GM15510 (cell line): ENCODE data around the gene OPHN1.

Source experiments
- POLR2A ChIP-seq: IDR thresholded peaks from 3 replicates; pipeline ENCODE4 v1.6.1; 2011; ENCODE audit warnings: borderline replicate concordance; ENCODE audit not compliant: insufficient read length; ENCODE audit errors: extremely low read depth

The OPHN1 gene

GRCh38 chrX:68438575-68438974, 5.3 kb upstream of the OPHN1 start:
- TF ChIP-seq POLR2A, result no peak

GRCh38 chrX:68433981-68434299, 645 bp upstream of the OPHN1 start:
- no peak for TF ChIP-seq POLR2A

GRCh38 chrX:68432648-68433047, 647 bp downstream of the OPHN1 start:
- TF ChIP-seq POLR2A, result no peak

- TF ChIP-seq POLR2A, result no peak
Measured at GRCh38 chrX:68431836-68432235, 1.5 kb downstream of the OPHN1 start.

- TF ChIP-seq POLR2A, result no peak
Measured at GRCh38 chrX:68429216-68429615, 4.1 kb downstream of the OPHN1 start.

GRCh38 chrX:68428431-68428830, 4.9 kb downstream of the OPHN1 start:
- TF ChIP-seq POLR2A, result no peak

- TF ChIP-seq POLR2A, result no peak
Measured at GRCh38 chrX:68424719-68425118, 8.6 kb downstream of the OPHN1 start.

GRCh38 chrX:68422478-68422877, 10.8 kb downstream of the OPHN1 start:
- no peak for TF ChIP-seq POLR2A

- no peak for TF ChIP-seq POLR2A
Measured at GRCh38 chrX:68421636-68422035, 11.7 kb downstream of the OPHN1 start.

- TF ChIP-seq POLR2A, result no peak
Measured at GRCh38 chrX:68420559-68420958, 12.7 kb downstream of the OPHN1 start.

GRCh38 chrX:68419975-68420374, 13.3 kb downstream of the OPHN1 start:
- TF ChIP-seq POLR2A, result no peak

- TF ChIP-seq POLR2A, result no peak
Measured at GRCh38 chrX:68417651-68418050, 15.6 kb downstream of the OPHN1 start.

- no peak for TF ChIP-seq POLR2A
Measured at GRCh38 chrX:68416592-68416991, 16.7 kb downstream of the OPHN1 start.

- TF ChIP-seq POLR2A, result no peak
Measured at GRCh38 chrX:68415316-68415715, 18.0 kb downstream of the OPHN1 start.

- no peak for TF ChIP-seq POLR2A
Measured at GRCh38 chrX:68413254-68413653, 20.0 kb downstream of the OPHN1 start.

- no peak for TF ChIP-seq POLR2A
Measured at GRCh38 chrX:68411729-68412128, 21.6 kb downstream of the OPHN1 start.

GRCh38 chrX:68409194-68409593, 24.1 kb downstream of the OPHN1 start:
- TF ChIP-seq POLR2A, result no peak

GRCh38 chrX:68403522-68403921, 29.8 kb downstream of the OPHN1 start:
- TF ChIP-seq POLR2A, result no peak

GRCh38 chrX:68403038-68403437, 30.3 kb downstream of the OPHN1 start:
- TF ChIP-seq POLR2A, result no peak

- TF ChIP-seq POLR2A, result no peak
Measured at GRCh38 chrX:68402094-68402493, 31.2 kb downstream of the OPHN1 start.
